ENCODE data around the gene EIPR1.

DNA sequence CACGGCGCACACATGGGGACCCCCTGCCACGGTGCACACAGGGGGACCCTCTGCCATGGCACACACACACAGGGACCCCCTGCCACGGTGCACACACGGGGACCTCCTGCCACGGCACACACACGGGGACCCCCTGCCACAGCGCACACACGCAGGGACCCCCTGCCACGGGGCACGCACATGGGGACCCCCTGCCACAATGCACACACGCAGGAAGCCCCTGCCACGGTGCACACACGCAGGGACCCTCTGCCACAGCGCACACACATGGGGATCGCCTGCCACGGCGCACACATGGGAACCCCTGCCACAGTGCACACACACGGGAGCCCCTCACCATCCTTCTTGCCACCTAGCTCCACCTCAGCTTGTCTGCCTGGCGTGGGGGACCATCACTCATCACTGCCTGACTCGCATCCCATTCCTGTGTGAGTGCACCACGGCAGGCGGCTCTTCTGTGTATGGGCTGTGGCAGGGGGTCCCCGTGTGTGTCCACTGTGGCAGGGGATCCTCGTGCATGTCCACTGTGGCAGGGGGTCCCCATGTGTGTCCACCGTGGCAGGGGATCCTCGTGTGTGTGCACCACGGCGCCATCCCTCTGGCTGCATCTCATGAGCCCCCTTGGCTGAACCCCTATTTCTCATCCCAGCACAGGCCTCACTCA, 206.7 kb downstream of the EIPR1 start:
- no peak for TF ChIP-seq POLR2A (IDR thresholded peaks at IDR 0.05)
- TF ChIP-seq, protein P1, sequence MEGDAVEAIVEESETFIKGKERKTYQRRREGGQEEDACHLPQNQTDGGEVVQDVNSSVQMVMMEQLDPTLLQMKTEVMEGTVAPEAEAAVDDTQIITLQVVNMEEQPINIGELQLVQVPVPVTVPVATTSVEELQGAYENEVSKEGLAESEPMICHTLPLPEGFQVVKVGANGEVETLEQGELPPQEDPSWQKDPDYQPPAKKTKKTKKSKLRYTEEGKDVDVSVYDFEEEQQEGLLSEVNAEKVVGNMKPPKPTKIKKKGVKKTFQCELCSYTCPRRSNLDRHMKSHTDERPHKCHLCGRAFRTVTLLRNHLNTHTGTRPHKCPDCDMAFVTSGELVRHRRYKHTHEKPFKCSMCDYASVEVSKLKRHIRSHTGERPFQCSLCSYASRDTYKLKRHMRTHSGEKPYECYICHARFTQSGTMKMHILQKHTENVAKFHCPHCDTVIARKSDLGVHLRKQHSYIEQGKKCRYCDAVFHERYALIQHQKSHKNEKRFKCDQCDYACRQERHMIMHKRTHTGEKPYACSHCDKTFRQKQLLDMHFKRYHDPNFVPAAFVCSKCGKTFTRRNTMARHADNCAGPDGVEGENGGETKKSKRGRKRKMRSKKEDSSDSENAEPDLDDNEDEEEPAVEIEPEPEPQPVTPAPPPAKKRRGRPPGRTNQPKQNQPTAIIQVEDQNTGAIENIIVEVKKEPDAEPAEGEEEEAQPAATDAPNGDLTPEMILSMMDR (IDR thresholded peaks at IDR 0.05), result no peak
